GM18511 (cell line): Measurements from ENCODE around the gene KCNIP2.

ENCODE experiments used
- ATAC-seq: cut with Tn5 transposase; IDR thresholded peaks from one replicate; pipeline ENCODE4 v1.9.1; 2021; ENCODE audit warnings: mild to moderate bottlenecking, moderate library complexity; ENCODE audit not compliant: unreplicated experiment

KCNIP2 gene

DNA sequence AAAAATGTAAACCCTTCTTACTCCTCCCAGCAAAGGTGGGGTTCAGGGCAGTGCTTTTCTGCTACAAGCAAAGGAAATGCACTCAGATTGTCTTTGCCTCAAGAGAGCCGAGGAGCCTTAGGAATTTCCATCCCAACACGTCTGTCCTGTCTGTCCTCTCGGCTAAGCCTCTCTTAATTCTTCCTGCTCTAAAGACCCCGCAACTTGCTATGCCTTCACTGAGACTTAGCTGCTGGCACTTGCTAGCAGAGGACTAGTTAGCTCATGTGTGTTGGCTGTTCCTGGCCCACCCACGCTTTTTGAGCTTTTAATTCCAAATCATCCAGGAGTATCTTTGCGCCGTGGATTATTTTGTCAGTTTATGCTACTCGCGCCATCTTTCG is 59.9 kb downstream of the KCNIP2 start:
- ATAC-seq, result no peak

DNA sequence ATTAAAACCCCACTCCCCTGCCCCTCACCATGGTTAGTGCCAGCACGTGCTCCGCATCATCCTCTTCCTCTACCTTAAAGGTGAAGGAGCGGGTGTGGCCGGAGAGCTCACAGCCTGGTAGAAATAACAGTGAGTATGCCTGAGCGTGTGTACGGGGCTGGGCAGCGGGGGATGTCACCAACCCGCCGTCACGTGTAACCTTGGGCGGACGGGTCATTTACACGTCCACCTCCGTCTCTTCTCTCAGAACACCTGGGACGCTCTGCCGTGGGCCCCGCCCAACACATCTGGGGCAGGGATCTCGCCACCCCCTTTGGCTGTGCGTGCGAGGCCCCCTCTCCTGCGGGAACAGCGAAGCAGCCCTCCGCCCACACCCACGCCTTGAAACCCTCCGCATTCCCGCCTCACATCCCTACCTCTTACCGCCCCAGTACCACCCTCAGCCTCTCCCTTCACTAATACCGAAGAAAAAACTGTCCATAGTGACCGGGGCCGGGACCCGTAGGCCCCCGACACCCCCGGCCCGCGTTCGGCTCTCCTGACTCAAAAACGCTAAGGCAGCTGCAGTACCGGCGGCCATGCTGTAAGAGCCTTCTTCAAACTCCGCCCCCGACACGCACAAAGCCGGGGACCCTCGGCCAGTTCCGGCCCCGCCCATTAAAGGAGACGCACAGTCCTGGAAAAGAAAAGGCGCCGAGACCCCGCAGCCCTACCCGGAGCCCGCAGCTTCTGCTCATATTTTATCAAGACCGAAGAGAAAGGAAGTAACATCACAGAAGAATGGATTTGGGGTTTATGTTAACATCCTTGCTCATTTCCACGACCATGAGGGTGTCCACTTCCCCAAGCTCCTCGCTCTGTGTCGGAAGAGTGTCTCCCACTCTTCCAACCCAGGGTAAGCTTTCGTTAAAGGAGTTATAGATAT is 60.5 kb downstream of the KCNIP2 start, which contains the start of gene NPM3:
TSS of gene NPM3 (minus strand) at position 636 of the 925 bp plus-strand sequence. CDS start at position 580, 56 bp downstream.
- peak; percentile 69 for ATAC-seq

DNA sequence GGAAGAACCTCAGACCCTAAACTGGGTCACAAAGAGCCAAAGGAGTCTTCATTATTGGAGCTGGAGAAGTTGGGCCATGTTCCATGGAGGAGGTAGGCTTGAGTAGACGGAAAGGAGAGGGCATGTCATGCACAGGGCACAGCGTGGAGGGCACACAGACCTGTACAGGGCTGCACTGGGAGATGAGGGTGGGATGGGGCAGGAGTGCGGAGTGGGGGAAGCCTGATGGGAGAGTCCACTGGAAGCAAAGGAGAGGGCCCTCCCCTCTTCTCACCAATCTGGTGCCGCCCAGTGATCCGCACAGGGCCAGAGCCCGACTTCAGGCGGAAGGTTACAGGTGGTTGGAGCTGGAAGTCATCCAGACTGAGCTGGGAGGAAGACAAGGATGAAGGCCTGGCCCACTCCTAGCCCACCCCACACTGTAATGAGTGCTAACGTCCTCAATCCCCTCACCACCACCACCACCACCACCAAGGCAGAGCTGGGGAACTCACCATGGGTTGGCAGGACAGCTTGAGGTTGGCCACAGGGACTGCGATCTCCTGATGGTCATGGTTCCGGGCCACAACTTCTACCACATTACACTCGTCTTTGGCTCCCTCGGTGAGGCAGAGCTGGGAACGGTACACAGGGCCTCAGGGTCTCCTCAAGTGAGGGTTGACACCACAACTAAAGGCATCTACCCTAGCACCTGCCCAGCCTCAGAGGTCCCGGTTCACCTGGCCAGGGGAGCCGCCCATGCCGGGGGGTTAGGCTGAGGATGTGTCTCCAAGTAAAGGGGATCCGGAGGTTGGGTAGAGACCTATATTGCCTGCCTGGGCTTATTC is 61.4 kb downstream of the KCNIP2 start:
- ATAC-seq, result no peak

DNA sequence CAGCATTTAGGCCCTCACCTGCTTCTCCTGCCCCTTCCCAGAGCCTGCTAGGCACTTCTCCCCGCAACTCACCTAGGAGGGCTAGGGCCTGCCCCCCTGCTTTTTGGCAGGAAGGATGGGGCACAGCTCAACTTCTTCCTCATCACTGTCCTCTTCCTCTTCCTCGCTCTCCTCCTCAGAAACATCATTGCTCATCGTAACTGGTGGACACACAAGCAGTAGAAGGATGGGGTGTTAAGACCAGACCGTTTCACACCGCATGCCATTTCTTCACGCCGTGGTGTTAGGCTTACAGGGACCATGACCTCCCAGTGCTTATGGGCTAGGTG is 62.0 kb downstream of the KCNIP2 start:
- ATAC-seq, result no peak

DNA sequence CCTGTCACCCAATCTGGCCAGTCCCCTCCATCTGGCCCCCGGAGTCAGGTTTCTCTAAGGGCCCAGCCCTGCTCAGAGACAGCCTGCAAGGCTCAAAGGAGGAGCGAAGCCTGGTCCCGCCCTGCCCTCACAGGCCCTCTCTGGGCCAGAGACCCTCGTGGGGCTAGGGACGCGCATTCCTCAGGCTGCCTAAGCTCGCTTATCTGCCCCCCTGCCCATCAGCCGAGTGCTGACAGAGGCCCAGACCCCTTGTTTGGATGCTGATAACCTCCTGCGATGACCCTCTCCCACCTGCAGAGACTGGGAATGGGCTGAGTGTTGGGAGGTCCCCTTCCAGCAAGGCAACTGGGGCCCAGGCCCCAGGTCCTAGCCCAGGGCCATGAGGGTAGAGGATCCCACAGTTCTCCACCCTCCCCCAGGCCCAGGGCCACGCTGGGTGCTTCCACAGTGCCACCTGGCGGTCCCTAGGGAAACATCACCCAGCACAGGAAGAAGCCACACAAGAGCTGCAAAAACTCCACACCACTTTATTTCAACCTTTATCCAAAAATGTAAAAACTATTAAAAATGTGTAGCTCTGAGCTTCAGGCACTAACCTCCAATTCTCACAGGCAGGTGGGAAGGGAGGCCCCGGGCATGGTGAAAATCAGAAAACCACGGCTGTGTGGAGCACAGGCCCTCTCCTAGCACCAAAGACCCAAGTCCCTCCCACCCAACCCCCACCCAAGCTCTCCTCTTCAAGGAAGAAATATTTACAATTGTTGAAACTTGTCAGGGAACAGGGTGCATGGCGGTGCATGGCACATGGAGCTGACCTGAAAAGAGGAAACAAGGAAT is 62.6 kb downstream of the KCNIP2 start:
- peak; percentile 46 for ATAC-seq

DNA sequence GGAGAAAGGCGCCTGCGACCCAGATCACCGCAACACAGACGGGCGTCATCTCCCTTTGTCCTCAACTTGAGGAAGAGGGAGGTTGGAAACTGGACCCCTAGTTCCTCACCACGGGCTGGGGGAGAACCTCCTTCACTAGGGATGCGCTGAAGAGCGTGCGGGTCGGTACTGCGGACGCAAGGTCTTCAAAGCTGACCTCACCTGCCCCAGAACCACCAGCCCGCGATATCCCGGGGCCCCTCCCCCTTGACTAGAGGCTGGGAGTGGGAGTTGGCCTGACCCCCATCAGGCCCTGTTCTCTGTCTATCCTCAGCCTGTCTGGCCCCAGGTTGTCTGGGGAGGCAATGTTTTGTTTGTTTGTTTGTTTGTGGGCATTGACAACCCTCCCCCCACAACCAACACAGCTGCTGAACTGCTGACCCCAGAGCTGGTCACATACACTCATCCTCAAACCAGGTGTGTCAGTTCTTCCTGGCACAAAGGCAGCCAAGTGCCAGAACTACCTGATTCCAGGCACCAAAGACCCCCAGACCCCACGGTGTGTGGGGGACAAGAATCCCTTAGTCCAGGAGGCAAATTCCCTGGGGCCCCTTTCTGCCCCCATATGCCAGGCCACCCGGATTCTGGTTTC is 63.3 kb downstream of the KCNIP2 start:
- ATAC-seq, result no peak

DNA sequence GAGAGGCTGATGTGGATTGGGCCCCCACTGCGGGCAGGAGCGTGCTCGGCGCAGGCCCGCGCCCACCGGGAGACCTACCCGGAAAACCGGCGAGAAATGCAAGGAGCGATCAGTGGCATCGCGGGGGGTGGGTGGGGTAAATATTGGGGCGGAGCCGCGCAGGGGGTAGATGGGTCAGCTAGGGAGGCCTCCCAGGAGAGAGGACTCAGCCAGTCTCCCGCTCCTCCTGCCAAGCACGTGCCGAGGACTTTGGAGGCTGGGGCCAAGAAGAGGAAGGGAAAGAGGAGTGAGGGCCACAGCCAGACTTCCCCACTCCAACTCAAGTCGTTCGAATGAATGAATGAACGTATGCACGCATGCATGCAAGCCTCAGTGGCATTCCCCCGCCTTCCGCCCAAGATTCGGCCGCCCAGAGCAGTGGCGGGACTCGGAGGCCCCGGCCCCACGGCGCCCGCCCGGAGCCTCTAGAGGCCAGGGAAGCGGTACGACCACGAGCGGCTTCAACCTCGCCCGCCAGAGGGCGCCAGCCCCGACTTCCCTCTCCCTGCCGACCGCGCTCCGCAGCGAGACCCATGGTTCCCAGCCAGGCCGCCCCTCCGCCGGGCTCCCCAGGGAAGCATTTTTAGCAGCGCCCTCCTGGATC is 63.9 kb downstream of the KCNIP2 start:
- peak; percentile 48 for ATAC-seq

DNA sequence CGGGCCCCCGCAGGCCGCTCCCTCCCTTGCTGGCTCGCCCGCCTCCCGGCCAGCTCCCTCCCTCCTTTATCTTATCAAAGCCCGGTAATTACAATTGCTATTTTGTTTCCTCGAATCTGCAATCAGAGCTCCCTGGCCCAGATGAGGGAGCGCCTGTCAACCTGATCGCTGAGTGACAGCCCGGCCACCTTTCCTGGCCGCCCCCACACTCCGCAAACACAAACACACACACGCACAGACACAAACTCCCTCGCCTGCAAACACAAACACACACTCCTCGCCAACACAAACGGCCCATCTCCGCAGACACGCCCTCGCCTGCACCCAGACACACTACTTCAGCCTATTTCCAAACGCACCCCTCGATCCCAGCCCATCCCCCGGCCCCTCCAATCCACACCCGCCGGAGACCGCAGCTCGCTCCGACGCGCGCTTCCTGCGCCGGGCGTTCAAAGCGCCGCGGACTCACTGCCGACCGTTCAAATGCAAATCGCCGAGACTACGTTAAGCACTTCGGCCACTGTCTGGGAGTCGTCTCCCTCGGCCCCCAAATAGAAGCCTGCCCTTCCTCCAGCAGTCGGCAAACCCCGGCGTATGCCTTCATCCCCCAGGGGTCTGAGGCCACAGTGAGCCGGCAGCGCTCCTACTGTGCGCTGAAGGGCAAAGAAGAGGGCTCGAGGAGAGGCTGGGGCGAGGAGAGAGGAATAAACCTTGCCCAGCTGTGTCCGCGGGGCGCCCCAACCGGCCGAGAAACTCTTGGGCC is 64.6 kb downstream of the KCNIP2 start:
- no peak for ATAC-seq

DNA sequence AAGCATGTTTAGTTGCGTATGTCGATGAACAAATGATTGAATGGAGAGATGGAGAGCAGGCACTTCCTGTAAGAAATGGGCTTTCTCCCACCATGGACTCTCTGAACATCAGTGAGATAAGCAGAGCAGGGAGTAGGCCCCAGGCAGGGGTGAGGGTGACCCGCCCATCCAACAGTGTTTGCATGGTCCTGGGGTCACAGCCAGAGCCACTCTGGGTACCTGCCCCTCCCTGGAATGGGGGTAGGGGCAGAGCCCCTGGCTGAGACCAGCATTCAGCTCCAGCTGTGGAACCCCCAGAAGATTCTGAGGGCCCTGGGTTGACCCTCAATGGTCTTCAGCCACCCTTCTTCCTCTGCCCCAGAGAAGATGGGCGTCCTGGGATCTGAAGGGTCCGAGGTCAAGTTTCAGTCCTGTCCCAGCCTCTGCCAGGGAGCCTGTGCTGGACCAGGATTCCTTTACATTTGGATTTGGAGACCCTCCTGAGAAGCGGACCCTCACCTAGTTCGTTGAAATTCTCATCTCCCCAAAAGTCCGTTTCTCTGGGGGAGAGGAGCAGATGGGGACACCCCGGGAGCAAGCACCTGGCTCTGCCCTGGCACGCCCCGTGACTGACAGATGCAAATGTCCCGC is 65.3 kb downstream of the KCNIP2 start:
- no peak for ATAC-seq

DNA sequence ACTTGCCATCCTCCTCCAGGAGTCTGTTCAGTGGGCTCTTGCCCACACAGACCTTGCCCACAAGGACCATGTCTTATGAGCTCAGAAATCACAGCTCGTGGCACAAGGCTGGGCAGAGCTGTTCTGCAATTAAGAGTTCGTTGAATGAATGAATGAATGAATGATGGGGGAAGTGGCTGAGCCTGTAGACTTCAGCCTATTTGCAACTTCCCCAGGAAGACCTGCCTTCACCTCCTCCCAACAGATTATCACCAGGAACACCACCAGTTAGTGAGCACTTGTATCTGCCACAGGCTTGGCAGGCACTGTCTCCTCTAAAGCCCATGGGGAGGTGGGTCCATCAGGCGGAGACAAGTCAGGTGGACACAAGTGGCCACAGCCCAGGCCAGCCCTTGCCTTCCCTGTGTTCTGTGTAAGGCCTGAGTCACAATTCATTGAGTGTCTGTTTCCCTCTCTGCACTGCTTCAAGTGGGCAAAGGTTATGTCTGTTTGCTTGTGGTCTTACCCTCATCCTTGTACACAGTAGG is 65.9 kb downstream of the KCNIP2 start:
- no peak for ATAC-seq

DNA sequence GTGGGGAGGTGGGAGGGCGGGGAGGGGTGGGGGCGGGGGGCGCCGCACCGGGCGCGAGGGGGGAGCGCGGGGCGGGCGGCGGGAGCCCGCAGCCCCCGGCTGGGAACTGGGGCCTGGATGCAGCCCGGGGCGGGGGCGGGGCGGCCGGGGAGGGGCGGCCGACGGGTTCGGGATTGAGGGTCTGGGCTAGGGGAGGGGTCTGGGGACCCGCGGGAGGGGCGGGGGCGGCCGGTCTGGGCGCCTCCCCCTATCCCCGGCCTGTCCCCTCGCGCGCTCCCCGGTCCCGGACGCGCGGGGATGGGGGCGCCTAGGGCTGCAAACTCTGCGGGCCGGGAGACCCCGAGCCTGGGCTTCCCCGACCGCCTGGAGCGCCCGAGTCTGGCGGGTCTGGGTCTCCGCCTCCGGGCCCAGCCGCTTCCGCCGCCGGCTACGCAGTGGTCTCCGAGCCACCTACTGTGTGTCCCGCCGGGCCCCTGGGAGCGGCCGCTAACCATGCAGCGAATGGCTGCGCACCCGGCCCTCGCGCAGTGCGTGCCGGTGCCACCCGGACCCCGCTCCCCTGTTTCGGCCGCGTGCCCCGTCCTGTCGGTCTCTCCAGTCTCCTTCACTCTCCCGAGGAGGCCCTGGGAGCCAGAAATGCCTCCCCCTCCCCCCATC is 67.3 kb downstream of the KCNIP2 start:
- ATAC-seq, result no peak
